Endothelial cell (in vitro differentiated cells): Measurements from ENCODE around the gene ANKRD23. TPM values are rescaled to one million over a fixed set of nuclear protein-coding genes. Genes with fewer than 3 reads are reported as not detected.
A peak's percentile ranks its signal among the peaks of the same experiment; 100 is the strongest.

Experiments used
- DNase-seq: peaks from one replicate; pipeline ENCODE4 v3.0.0; 2021; ENCODE audit warnings: low spot score
- H3K27ac Mint-ChIP-seq: one replicate; pipeline ENCODE4 v1.8.0; 2021; ENCODE audit warnings: mixed read lengths, inconsistent platforms; ENCODE audit not compliant: unreplicated experiment
- H3K27me3 Mint-ChIP-seq: one replicate; pipeline ENCODE4 v1.8.0; 2021; ENCODE audit warnings: mild to moderate bottlenecking, moderate library complexity, mixed read lengths, inconsistent platforms; ENCODE audit not compliant: unreplicated experiment
- H3K36me3 Mint-ChIP-seq: one replicate; pipeline ENCODE4 v1.8.0; 2021; ENCODE audit warnings: mild to moderate bottlenecking, low read depth, mixed read lengths, inconsistent platforms; ENCODE audit not compliant: unreplicated experiment
- H3K4me1 Mint-ChIP-seq: one replicate; pipeline ENCODE4 v1.8.0; 2021; ENCODE audit warnings: mild to moderate bottlenecking, mixed read lengths, inconsistent platforms; ENCODE audit not compliant: unreplicated experiment
- H3K4me3 Mint-ChIP-seq: one replicate; pipeline ENCODE4 v1.8.0; 2021; ENCODE audit warnings: mild to moderate bottlenecking, mixed read lengths, inconsistent platforms; ENCODE audit not compliant: unreplicated experiment
- H3K9me3 Mint-ChIP-seq: one replicate; pipeline ENCODE4 v1.8.0; 2021; ENCODE audit warnings: mixed read lengths, inconsistent platforms; ENCODE audit not compliant: unreplicated experiment
- CTCF ChIP-seq: fragments of 200-600 bp; sonication (generic); IDR thresholded peaks from one replicate; pipeline ENCODE4 v1.5.0; 2021; ENCODE audit warnings: antibody characterized with exemption; ENCODE audit not compliant: unreplicated experiment
- total RNA-seq: library from RNA; stranded (reverse); fragmentation: NEBNext Ultra II Directional; extraction: Animal tissue kit (Norgen Biotek cat#: 25700); gene quantifications from one replicate; pipeline ENCODE4 v1.2.1, GENCODE V29; 2021; ENCODE audit not compliant: unreplicated experiment

ANKRD23 gene
- total RNA-seq, 1 donor from 2014 or later, result 4.7 TPM

- Mint-ChIP-seq H3K36me3 (peaks cover under 1% of the 10 kb centered on the region), H3K4me1 (peaks cover 70% of the 10 kb centered on the region), H3K9me3 (no peaks in the 10 kb centered on the region), H3K27me3 (peaks cover 27% of the 10 kb centered on the region), H3K4me3 (no peak overlapping the region), H3K27ac (peak overlapping the region; percentile 61)
- no peak for DNase-seq
- TF ChIP-seq CTCF, result no peak
These were observed 32.6 kb upstream of the ANKRD23 start for GRCh38 chr2:96876269-96877041.

GRCh38 chr2:96875498-96876268, 31.9 kb upstream of the ANKRD23 start:
- Mint-ChIP-seq H3K4me3 (no peak overlapping the region), H3K36me3 (peaks cover 8% of the 10 kb centered on the region), H3K27me3 (peaks cover 24% of the 10 kb centered on the region), H3K4me1 (peaks cover 70% of the 10 kb centered on the region), H3K27ac (peak overlapping the region; percentile 99), H3K9me3 (no peaks in the 10 kb centered on the region)
- TF ChIP-seq CTCF, result no peak
- no peak for DNase-seq

GRCh38 chr2:96874198-96874831, 30.5 kb upstream of the ANKRD23 start:
- peaks cover 66% of the 10 kb centered on the region for H3K4me1 Mint-ChIP-seq

GRCh38 chr2:96873651-96874096, 29.9 kb upstream of the ANKRD23 start:
- Mint-ChIP-seq H3K27me3 (peaks cover 21% of the 10 kb centered on the region), H3K27ac (peak overlapping the region; percentile 99), H3K36me3 (peaks cover 12% of the 10 kb centered on the region), H3K4me1 (peaks cover 62% of the 10 kb centered on the region), H3K4me3 (peak overlapping the region; percentile 89), H3K9me3 (no peaks in the 10 kb centered on the region)
- no peak for TF ChIP-seq CTCF
- peak; percentile 64 for DNase-seq

More at GRCh38 chr2:96874198-96874831, 30.5 kb upstream of the ANKRD23 start:
- H3K4me3 Mint-ChIP-seq, result peak overlapping the region; percentile 83
- H3K36me3 Mint-ChIP-seq, result peaks cover 12% of the 10 kb centered on the region
- no peaks in the 10 kb centered on the region for H3K9me3 Mint-ChIP-seq
- DNase-seq, result no peak
- TF ChIP-seq CTCF, result no peak
- peaks cover 23% of the 10 kb centered on the region for H3K27me3 Mint-ChIP-seq
- H3K27ac Mint-ChIP-seq, result peak overlapping the region; percentile 99
